ENCODE measurements around the gene GREM2.

The GREM2 gene

GRCh38 chr1:240496356-240496755 is 115.6 kb downstream of the GREM2 start:
- no peak for DNase-seq

GRCh38 chr1:240495601-240496000 is 116.4 kb downstream of the GREM2 start:
- no peak for DNase-seq

- no peak for DNase-seq
Measured at GRCh38 chr1:240492832-240493440, 119.0 kb downstream of the GREM2 start.

- no peak for DNase-seq
Measured at GRCh38 chr1:240491796-240492195, 120.2 kb downstream of the GREM2 start.

- DNase-seq, result no peak
Measured at GRCh38 chr1:240491156-240491555, 120.8 kb downstream of the GREM2 start.

- no peak for DNase-seq
Measured at GRCh38 chr1:240487493-240487892, 124.5 kb downstream of the GREM2 start.

- no peak for DNase-seq
Measured at GRCh38 chr1:240486611-240487010, 125.3 kb downstream of the GREM2 start.

GRCh38 chr1:240484804-240485443 is 127.0 kb downstream of the GREM2 start:
- DNase-seq, result no peak

- DNase-seq, result no peak
Measured at GRCh38 chr1:240478536-240478935, 133.4 kb downstream of the GREM2 start.

- DNase-seq, result no peak
Measured at GRCh38 chr1:240475832-240476231, 136.1 kb downstream of the GREM2 start.

- DNase-seq, result no peak
Measured at GRCh38 chr1:240474133-240474614, 137.8 kb downstream of the GREM2 start.

GRCh38 chr1:240468656-240469055 is 143.3 kb downstream of the GREM2 start:
- no peak for DNase-seq

GRCh38 chr1:240467895-240468294 is 144.1 kb downstream of the GREM2 start:
- DNase-seq, result no peak

GRCh38 chr1:240466509-240466908 is 145.4 kb downstream of the GREM2 start:
- DNase-seq, result no peak

- DNase-seq, result no peak
Measured at GRCh38 chr1:240465531-240465940, 146.4 kb downstream of the GREM2 start.

GRCh38 chr1:240464099-240464498 is 147.9 kb downstream of the GREM2 start:
- no peak for DNase-seq

- no peak for DNase-seq
Measured at GRCh38 chr1:240462766-240463395, 149.1 kb downstream of the GREM2 start.

- no peak for DNase-seq
Measured at GRCh38 chr1:240462277-240462676, 149.7 kb downstream of the GREM2 start.

- no peak for DNase-seq
Measured at GRCh38 chr1:240457203-240457602, 154.8 kb downstream of the GREM2 start.

GRCh38 chr1:240455228-240455821 is 156.6 kb downstream of the GREM2 start:
- DNase-seq, result no peak

GRCh38 chr1:240445369-240445768 is 166.6 kb downstream of the GREM2 start:
- DNase-seq, result no peak

- DNase-seq, result no peak
Measured at GRCh38 chr1:240441669-240442068, 170.3 kb downstream of the GREM2 start.

Measured in NCI-H748 treated with DMSO at 0.1 percent for 48 hours (cell line).